ENCODE measurements around the gene CTIF. TPM values are rescaled to one million over a fixed set of nuclear protein-coding genes. Genes with fewer than 3 reads are reported as not detected.

Gene CTIF
- polyA plus RNA-seq, 2 donors, result 11.8 to 22.7 TPM

DNA sequence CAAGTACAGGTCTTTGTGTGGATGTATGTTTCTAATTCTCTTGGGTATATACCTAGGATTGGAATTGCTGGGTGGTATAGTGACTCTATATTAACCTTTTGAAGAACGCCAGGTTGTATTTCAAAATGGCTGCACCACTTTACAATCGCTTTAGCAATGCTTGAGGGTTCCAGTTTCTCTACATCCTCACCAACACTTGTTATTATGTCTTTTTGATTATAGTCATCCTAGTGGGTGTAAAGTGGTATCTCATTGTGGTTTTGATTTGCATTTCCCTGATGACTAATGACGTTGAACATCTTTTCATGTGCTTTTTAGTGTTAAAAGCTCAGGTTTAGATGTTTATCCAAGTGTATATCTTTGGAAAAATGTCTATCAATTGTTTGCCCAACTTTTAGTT, 39.5 kb downstream of the CTIF start:
- no peaks in the 10 kb centered on the region for H3K9me3 ChIP-seq (ENCODE audit: control insufficient read depth in 2 of 2, insufficient read depth in 1 of 2, low read depth in 1 of 2, low read length in 1 of 2)
- no peak overlapping the region for H3K4me3 ChIP-seq (ENCODE audit: low read depth in 1 of 2, low read length in 2 of 2)
- peaks cover 0 to 2% of the 10 kb centered on the region in 2 donors for H3K4me1 ChIP-seq (ENCODE audit: control insufficient read depth in 2 of 2, insufficient read depth in 2 of 2, low read length in 1 of 2)
- H3K27ac ChIP-seq (ENCODE audit: low read depth in 2 of 2, low read length in 1 of 2), result no peak overlapping the region
- H3K36me3 ChIP-seq (ENCODE audit: control insufficient read depth in 2 of 2, insufficient read depth in 2 of 2, low read length in 1 of 2), result no peaks in the 10 kb centered on the region
- no peaks in the 10 kb centered on the region for H3K27me3 ChIP-seq (ENCODE audit: control insufficient read depth in 1 of 2, insufficient read depth in 2 of 2, low read length in 2 of 2)
- WGBS, 2 donors, result 90 to 96% methylated on average over 3 of the region's 3 CpGs

DNA sequence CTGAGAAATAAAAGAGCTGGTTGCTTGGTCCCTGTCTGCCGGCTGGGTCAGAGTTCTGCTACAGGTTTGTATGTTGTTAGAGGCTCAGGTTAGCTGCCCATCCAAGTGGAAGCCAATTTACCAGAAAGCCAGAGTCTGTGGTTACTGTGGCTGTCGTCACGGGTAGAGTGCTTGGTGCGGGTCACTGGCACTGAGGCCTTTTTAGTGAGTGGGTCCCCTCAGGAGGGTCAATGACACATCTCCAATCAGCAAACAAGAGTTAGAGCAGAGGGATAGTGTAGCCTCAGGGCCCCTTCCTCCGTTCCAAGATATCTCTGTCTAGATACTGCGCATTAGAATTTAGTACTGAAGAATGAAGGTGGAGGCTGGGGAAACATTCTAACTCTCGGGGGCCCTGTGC, 41.2 kb downstream of the CTIF start:
- 92 to 97% methylated on average over 7 of the region's 7 CpGs for WGBS, 2 donors
- no peaks in the 10 kb centered on the region for H3K36me3 ChIP-seq (ENCODE audit: control insufficient read depth in 2 of 2, insufficient read depth in 2 of 2, low read length in 1 of 2)
- H3K27ac ChIP-seq (ENCODE audit: low read depth in 2 of 2, low read length in 1 of 2), result no peak overlapping the region
- no peak overlapping the region for H3K4me3 ChIP-seq (ENCODE audit: low read depth in 1 of 2, low read length in 2 of 2)
- no peaks in the 10 kb centered on the region for H3K27me3 ChIP-seq (ENCODE audit: control insufficient read depth in 1 of 2, insufficient read depth in 2 of 2, low read length in 2 of 2)
- H3K4me1 ChIP-seq (ENCODE audit: control insufficient read depth in 2 of 2, insufficient read depth in 2 of 2, low read length in 1 of 2), result peaks cover 2 to 3% of the 10 kb centered on the region in 2 donors
- no peaks in the 10 kb centered on the region for H3K9me3 ChIP-seq (ENCODE audit: control insufficient read depth in 2 of 2, insufficient read depth in 1 of 2, low read depth in 1 of 2, low read length in 1 of 2)

DNA sequence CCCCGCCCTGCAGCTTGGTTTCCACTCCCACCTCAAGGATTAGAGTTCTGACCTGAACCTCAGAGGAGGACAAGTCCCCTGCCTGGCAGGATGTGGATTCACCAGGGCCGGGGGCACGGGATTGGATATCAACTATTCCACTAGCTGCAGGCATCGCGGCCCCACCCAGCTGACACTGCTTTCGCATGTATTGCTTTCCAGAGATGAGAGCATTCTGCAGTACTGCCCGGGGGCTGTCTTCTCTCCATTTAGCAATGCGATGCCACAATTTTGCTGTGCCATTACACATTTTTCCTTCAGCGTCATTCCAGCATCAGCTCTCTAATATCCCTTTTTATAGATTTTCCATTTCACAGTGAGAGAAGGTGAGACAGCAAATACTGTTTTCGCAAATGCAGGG, 42.0 kb downstream of the CTIF start:
- WGBS, 2 donors, result 75 to 90% methylated on average over 10 of the region's 10 CpGs
- no peak overlapping the region for H3K4me3 ChIP-seq (ENCODE audit: low read depth in 1 of 2, low read length in 2 of 2)
- H3K36me3 ChIP-seq (ENCODE audit: control insufficient read depth in 2 of 2, insufficient read depth in 2 of 2, low read length in 1 of 2), result no peaks in the 10 kb centered on the region
- H3K27me3 ChIP-seq (ENCODE audit: control insufficient read depth in 1 of 2, insufficient read depth in 2 of 2, low read length in 2 of 2), result no peaks in the 10 kb centered on the region
- H3K4me1 ChIP-seq (ENCODE audit: control insufficient read depth in 2 of 2, insufficient read depth in 2 of 2, low read length in 1 of 2), result peaks cover 2 to 3% of the 10 kb centered on the region in 2 donors
- no peaks in the 10 kb centered on the region for H3K9me3 ChIP-seq (ENCODE audit: control insufficient read depth in 2 of 2, insufficient read depth in 1 of 2, low read depth in 1 of 2, low read length in 1 of 2)
- no peak overlapping the region for H3K27ac ChIP-seq (ENCODE audit: low read depth in 2 of 2, low read length in 1 of 2)

DNA sequence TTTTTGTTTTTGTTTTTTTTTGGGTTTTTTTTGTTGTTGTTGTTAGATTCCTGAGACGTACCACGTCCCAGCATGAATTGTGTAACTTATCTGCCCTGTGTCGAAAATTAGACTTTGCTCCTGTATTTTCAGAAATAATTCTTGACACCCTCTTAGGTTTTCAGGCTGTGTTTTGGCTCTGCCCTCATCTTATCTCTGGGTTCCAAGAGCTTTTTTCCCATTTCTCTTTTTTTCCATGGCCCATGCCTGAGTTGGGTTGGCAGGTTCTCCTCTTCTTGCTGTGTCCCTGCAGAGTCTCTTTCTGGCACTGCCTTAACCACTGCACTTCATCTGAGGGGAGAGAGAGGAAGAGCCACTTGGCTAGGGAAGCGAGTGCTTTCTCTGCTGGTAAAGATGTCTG, 42.4 kb downstream of the CTIF start:
- Histone ChIP-seq H3K36me3 (ENCODE audit: control insufficient read depth in 2 of 2, insufficient read depth in 2 of 2, low read length in 1 of 2) (no peaks in the 10 kb centered on the region), H3K27me3 (ENCODE audit: control insufficient read depth in 1 of 2, insufficient read depth in 2 of 2, low read length in 2 of 2) (no peaks in the 10 kb centered on the region), H3K9me3 (ENCODE audit: control insufficient read depth in 2 of 2, insufficient read depth in 1 of 2, low read depth in 1 of 2, low read length in 1 of 2) (no peaks in the 10 kb centered on the region), H3K4me1 (ENCODE audit: control insufficient read depth in 2 of 2, insufficient read depth in 2 of 2, low read length in 1 of 2) (peaks cover 2 to 3% of the 10 kb centered on the region in 2 donors), H3K27ac (ENCODE audit: low read depth in 2 of 2, low read length in 1 of 2) (no peak overlapping the region), H3K4me3 (ENCODE audit: low read depth in 1 of 2, low read length in 2 of 2) (no peak overlapping the region)
- 73 to 81% methylated on average over 4 of the region's 4 CpGs for WGBS, 2 donors

DNA sequence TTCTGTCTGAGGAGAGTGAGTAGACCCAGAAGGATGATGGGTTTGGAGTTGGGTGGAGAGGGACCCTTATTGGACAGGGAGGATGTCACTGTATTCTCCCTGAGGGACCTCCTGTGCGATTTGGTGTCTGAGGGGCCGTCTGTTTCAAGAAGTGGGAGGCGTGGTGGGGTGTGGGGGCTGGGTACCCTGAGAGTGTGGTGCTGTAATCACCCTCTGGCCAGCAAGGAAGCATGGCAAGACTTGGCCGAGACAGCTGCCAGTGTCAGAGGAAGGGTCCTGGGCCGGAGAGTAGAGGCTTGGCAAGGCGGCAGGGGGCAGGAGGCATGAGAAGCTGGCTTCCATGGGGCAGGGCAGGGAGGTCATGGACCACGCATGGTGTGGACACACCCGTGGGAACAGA, 43.1 kb downstream of the CTIF start:
- 83 to 87% methylated on average over 8 of the region's 8 CpGs for WGBS, 2 donors
- no peaks in the 10 kb centered on the region for H3K36me3 ChIP-seq (ENCODE audit: control insufficient read depth in 2 of 2, insufficient read depth in 2 of 2, low read length in 1 of 2)
- peaks cover 2 to 3% of the 10 kb centered on the region in 2 donors for H3K4me1 ChIP-seq (ENCODE audit: control insufficient read depth in 2 of 2, insufficient read depth in 2 of 2, low read length in 1 of 2)
- H3K4me3 ChIP-seq (ENCODE audit: low read depth in 1 of 2, low read length in 2 of 2), result no peak overlapping the region
- no peaks in the 10 kb centered on the region for H3K27me3 ChIP-seq (ENCODE audit: control insufficient read depth in 1 of 2, insufficient read depth in 2 of 2, low read length in 2 of 2)
- no peaks in the 10 kb centered on the region for H3K9me3 ChIP-seq (ENCODE audit: control insufficient read depth in 2 of 2, insufficient read depth in 1 of 2, low read depth in 1 of 2, low read length in 1 of 2)
- H3K27ac ChIP-seq (ENCODE audit: low read depth in 2 of 2, low read length in 1 of 2), result no peak overlapping the region

DNA sequence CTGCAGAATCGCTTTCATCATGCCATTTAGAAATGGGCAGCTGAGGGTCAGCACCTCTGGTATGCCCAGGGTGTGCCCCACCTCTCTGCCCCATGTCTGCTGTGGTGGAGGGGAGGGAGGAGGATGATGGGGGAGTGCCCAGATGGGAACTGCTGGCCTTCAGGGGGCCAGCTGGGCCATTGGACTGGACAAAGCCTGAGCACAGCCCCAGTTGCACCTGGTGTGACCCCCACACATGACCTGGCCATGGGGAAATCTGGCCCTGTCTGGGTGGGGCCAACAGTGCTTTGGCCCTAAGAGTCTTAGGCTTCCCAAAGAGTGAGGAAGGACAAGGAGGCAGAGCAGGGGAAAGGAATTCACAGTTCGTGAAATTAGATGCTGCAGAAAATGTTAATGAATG, 44.1 kb downstream of the CTIF start:
- H3K27ac ChIP-seq (ENCODE audit: low read depth in 2 of 2, low read length in 1 of 2), result no peak overlapping the region
- no peak overlapping the region for H3K4me3 ChIP-seq (ENCODE audit: low read depth in 1 of 2, low read length in 2 of 2)
- no peaks in the 10 kb centered on the region for H3K27me3 ChIP-seq (ENCODE audit: control insufficient read depth in 1 of 2, insufficient read depth in 2 of 2, low read length in 2 of 2)
- H3K36me3 ChIP-seq (ENCODE audit: control insufficient read depth in 2 of 2, insufficient read depth in 2 of 2, low read length in 1 of 2), result no peaks in the 10 kb centered on the region
- peaks cover 2 to 3% of the 10 kb centered on the region in 2 donors for H3K4me1 ChIP-seq (ENCODE audit: control insufficient read depth in 2 of 2, insufficient read depth in 2 of 2, low read length in 1 of 2)
- H3K9me3 ChIP-seq (ENCODE audit: control insufficient read depth in 2 of 2, insufficient read depth in 1 of 2, low read depth in 1 of 2, low read length in 1 of 2), result no peaks in the 10 kb centered on the region
- 85 to 92% methylated on average over 2 of the region's 2 CpGs for WGBS, 2 donors

DNA sequence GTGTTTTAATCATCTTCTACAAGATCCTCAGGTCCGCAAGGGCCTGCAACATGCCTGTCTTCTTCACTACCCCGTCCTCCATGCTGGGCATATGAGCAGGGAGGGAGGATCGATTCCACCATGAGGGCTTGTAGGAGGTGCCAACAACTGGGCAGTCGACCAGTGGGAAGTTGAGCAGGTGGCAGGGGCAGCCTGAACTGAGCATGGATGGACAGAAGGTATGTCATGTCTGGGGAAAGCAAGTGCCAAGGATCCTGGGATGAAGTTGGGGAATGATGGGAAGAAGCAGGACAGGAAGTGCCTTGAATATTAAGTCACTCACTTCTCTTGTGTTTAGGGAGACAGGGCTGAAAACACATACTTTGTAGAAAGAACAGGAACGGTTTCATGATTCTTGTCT, 44.7 kb downstream of the CTIF start:
- WGBS, 2 donors, result 67 to 82% methylated on average over 5 of the region's 5 CpGs

DNA sequence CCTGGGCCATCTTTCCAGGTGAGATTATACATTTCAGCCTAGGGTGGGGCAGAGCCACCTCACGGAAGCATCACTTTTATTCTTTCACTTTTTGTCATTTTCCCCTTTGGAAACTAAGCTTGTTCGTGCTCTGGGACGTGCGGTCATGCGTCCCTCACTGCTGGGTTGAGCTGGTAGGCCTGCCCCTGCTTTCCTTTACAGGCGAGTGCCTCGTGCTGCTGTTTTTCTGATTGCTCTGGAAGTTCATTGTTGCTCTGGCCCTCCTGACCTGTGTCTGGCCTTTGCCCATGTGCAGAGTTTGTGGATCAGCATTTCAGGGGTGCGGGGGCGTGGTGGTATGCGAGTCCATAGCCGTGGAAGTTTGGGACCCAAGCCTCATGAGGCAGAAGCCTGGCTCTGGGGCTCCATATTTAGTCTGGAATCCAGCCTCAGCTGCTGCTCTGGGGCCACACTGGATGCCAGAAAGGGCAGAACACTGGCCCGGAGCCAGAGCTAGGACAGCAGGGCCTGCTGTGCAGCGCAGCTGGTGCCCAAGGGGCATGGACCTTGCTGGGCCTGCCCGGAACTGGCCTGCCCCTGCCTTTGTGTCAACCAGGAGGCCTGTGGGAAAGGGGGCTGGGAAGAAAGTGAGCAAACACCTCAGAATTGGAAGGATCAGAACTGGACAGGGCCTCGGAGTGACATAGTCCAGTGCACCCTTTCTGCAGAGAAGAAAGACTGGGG, 51.1 kb downstream of the CTIF start:
- H3K36me3 ChIP-seq (ENCODE audit: control insufficient read depth in 2 of 2, insufficient read depth in 2 of 2, low read length in 1 of 2), result peaks cover 0 to 2% of the 10 kb centered on the region in 2 donors
- H3K27ac ChIP-seq (ENCODE audit: low read depth in 2 of 2, low read length in 1 of 2), result peak overlapping the region in 1 of 2 donors; percentile 29
- WGBS, 2 donors, result 77 to 82% methylated on average over 15 of the region's 15 CpGs
- H3K4me3 ChIP-seq (ENCODE audit: low read depth in 1 of 2, low read length in 2 of 2), result no peak overlapping the region
- no peaks in the 10 kb centered on the region for H3K27me3 ChIP-seq (ENCODE audit: control insufficient read depth in 1 of 2, insufficient read depth in 2 of 2, low read length in 2 of 2)
- H3K9me3 ChIP-seq (ENCODE audit: control insufficient read depth in 2 of 2, insufficient read depth in 1 of 2, low read depth in 1 of 2, low read length in 1 of 2), result no peaks in the 10 kb centered on the region
- H3K4me1 ChIP-seq (ENCODE audit: control insufficient read depth in 2 of 2, insufficient read depth in 2 of 2, low read length in 1 of 2), result peaks cover 3 to 6% of the 10 kb centered on the region in 2 donors

More for the DNA sequence above, 44.7 kb downstream of the CTIF start:
- Histone ChIP-seq H3K4me1 (ENCODE audit: control insufficient read depth in 2 of 2, insufficient read depth in 2 of 2, low read length in 1 of 2) (peaks cover 2 to 3% of the 10 kb centered on the region in 2 donors), H3K27me3 (ENCODE audit: control insufficient read depth in 1 of 2, insufficient read depth in 2 of 2, low read length in 2 of 2) (no peaks in the 10 kb centered on the region), H3K27ac (ENCODE audit: low read depth in 2 of 2, low read length in 1 of 2) (no peak overlapping the region), H3K9me3 (ENCODE audit: control insufficient read depth in 2 of 2, insufficient read depth in 1 of 2, low read depth in 1 of 2, low read length in 1 of 2) (no peaks in the 10 kb centered on the region), H3K4me3 (ENCODE audit: low read depth in 1 of 2, low read length in 2 of 2) (no peak overlapping the region), H3K36me3 (ENCODE audit: control insufficient read depth in 2 of 2, insufficient read depth in 2 of 2, low read length in 1 of 2) (no peaks in the 10 kb centered on the region)

DNA sequence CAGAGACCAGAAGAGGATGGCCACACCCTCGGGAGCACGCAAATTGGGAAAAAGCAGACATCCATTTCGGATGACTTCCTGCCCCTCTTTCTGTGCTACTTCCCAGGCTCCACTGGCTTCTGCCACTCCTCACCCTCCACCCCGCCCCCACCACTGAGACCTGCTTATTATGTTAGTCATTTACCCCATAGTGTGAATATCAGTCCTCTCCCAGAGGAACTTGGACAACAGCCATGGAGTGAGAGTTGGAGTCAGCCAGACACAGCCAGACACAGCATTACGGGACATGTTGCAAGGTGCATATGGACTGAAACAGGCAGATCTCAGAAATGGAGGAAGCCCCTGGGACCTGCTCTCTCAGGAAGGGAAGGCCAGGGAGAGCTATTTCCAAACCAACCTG, 51.8 kb downstream of the CTIF start:
- H3K27ac ChIP-seq (ENCODE audit: low read depth in 2 of 2, low read length in 1 of 2), result no peak overlapping the region
- peaks cover 3 to 6% of the 10 kb centered on the region in 2 donors for H3K4me1 ChIP-seq (ENCODE audit: control insufficient read depth in 2 of 2, insufficient read depth in 2 of 2, low read length in 1 of 2)
- no peaks in the 10 kb centered on the region for H3K9me3 ChIP-seq (ENCODE audit: control insufficient read depth in 2 of 2, insufficient read depth in 1 of 2, low read depth in 1 of 2, low read length in 1 of 2)
- no peak overlapping the region for H3K4me3 ChIP-seq (ENCODE audit: low read depth in 1 of 2, low read length in 2 of 2)
- 91 to 93% methylated on average over 5 of the region's 5 CpGs for WGBS, 2 donors
- no peaks in the 10 kb centered on the region for H3K27me3 ChIP-seq (ENCODE audit: control insufficient read depth in 1 of 2, insufficient read depth in 2 of 2, low read length in 2 of 2)
- H3K36me3 ChIP-seq (ENCODE audit: control insufficient read depth in 2 of 2, insufficient read depth in 2 of 2, low read length in 1 of 2), result peaks cover under 1 to 2% of the 10 kb centered on the region in 2 donors

DNA sequence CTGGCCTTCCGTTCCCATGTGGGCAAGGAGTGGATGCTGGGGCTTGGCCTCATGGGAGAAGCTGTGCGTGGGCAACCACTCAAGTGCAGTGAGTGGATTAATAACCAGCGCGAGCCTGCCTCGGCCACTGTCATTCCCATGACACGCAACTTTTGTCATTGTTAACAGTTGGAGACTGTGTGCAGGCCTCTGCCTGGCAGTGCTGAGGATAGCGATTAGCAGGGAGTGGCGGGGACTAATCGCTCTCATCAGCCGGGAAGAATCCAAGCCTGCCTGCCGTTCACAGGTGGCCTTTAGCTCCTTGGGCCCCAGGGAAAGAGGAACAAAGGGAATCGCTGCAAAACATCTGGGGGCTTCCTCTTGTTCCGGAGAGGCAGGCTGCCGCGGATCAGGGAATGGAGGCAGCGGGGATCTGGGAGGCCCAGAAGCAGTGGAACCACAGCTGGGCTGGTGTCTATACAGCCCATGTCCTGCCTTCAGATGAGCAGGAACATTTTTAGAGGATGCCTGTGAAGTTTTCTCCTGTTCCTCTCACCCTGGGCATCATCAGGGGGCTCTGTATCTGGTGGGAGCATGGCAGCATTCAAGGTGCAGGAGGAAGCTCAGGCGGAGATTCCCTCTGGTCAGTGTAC, 53.8 kb downstream of the CTIF start:
- H3K36me3 ChIP-seq (ENCODE audit: control insufficient read depth in 2 of 2, insufficient read depth in 2 of 2, low read length in 1 of 2), result peaks cover 2 to 4% of the 10 kb centered on the region in 2 donors
- H3K27me3 ChIP-seq (ENCODE audit: control insufficient read depth in 1 of 2, insufficient read depth in 2 of 2, low read length in 2 of 2), result no peaks in the 10 kb centered on the region
- WGBS, 2 donors, result 90 to 94% methylated on average over 17 of the region's 17 CpGs
- H3K4me1 ChIP-seq (ENCODE audit: control insufficient read depth in 2 of 2, insufficient read depth in 2 of 2, low read length in 1 of 2), result peaks cover 3 to 8% of the 10 kb centered on the region in 2 donors
- no peak overlapping the region for H3K27ac ChIP-seq (ENCODE audit: low read depth in 2 of 2, low read length in 1 of 2)
- no peaks in the 10 kb centered on the region for H3K9me3 ChIP-seq (ENCODE audit: control insufficient read depth in 2 of 2, insufficient read depth in 1 of 2, low read depth in 1 of 2, low read length in 1 of 2)
- H3K4me3 ChIP-seq (ENCODE audit: low read depth in 1 of 2, low read length in 2 of 2), result no peak overlapping the region
